HepG2 (cell line): ENCODE measurements around the gene OGFR.

Source experiments
- CEBPZ ChIP-seq: IDR thresholded peaks from 2 replicates; pipeline ENCODE4 v1.6.1; 2012; ENCODE audit warnings: low read length, improper control_type of control experiment
- GTF2F1 ChIP-seq: fragments of 150-350 bp; IDR thresholded peaks from 2 replicates; pipeline ENCODE4 v1.6.1; 2014; ENCODE audit warnings: low read length
- KDM5A ChIP-seq: fragments of 200-600 bp; sonication (generic); IDR thresholded peaks from 2 replicates; pipeline ENCODE4 v1.7.0; 2018; ENCODE audit warnings: antibody characterized with exemption, mild to moderate bottlenecking, low read length, borderline replicate concordance
- SP1 ChIP-seq, 2 experiments: fragments of 450-650 bp in 1 of 2; sonication (generic) in 1 of 2; formaldehyde crosslinking in 1 of 2; IDR thresholded peaks; 2 replicates each; pipeline versions ENCODE4 v1.4.0 to v1.6.1; 2016 to 2020; ENCODE audit warnings: missing genetic modification reagents in 1 of 2
- ZBTB1 ChIP-seq: sonication (generic); formaldehyde crosslinking; IDR thresholded peaks from 2 replicates; pipeline ENCODE4 v1.4.0; 2020; ENCODE audit warnings: missing genetic modification reagents, borderline replicate concordance
- ZNF414 ChIP-seq: sonication (generic); formaldehyde crosslinking; IDR thresholded peaks from 2 replicates; pipeline ENCODE4 v1.5.0; 2020; ENCODE audit warnings: missing genetic modification reagents
- ZNF83 ChIP-seq: sonication (generic); formaldehyde crosslinking; IDR thresholded peaks from 2 replicates; pipeline ENCODE4 v1.4.0; 2020; ENCODE audit warnings: missing genetic modification reagents, mild to moderate bottlenecking, borderline replicate concordance

GRCh38 chr20:62790075-62790474 lies 14.6 kb upstream of the OGFR start:
- TF ChIP-seq ZNF83 (CRISPR knock-in tag) (no peak), ZNF414 (CRISPR knock-in tag) (no peak), SP1 (IDR thresholded peaks at IDR 0.05) (no peak), SP1 (CRISPR knock-in tag; IDR thresholded peaks at IDR 0.05) (no peak), ZBTB1 (CRISPR knock-in tag) (no peak), KDM5A (no peak), CEBPZ (no peak), GTF2F1 (no peak)
